Tibial nerve (tissue), 4 donors: Measurements from ENCODE around the gene SLC35E1. TPM values are rescaled to one million over a fixed set of nuclear protein-coding genes. Genes with fewer than 3 reads are reported as not detected.

ENCODE experiments used
- DNase-seq, 2 donors: peaks; one replicate each; pipeline ENCODE4 v3.0.0-alpha.2; 2019; ENCODE audit warnings: low spot score in 2 of 2
- H3K27ac ChIP-seq, 4 donors: fragments of 200-600 bp; sonication (generic) in 3 of 4; one replicate each; pipeline ENCODE4 v1.5.1; 2017 to 2019; ENCODE audit warnings: mild to moderate bottlenecking in 1 of 4
- H3K27me3 ChIP-seq, 2 donors: fragments of 200-600 bp; sonication (generic) in 1 of 2; one replicate each; pipeline versions ENCODE4 v1.5.1 to v1.6.0; 2017 to 2019
- H3K36me3 ChIP-seq, 3 donors: fragments of 200-600 bp; sonication (generic); one replicate each; pipeline ENCODE4 v1.5.1; 2018 to 2019
- H3K4me1 ChIP-seq, 4 donors: fragments of 200-600 bp; sonication (generic) in 3 of 4; one replicate each; pipeline ENCODE4 v1.5.1; 2017 to 2019
- H3K4me3 ChIP-seq, 4 donors: fragments of 200-600 bp; sonication (generic) in 3 of 4; one replicate each; pipeline ENCODE4 v1.5.1; 2017 to 2019; ENCODE audit warnings: mild to moderate bottlenecking in 1 of 4, moderate library complexity in 1 of 4
- H3K9me3 ChIP-seq, 4 donors: fragments of 200-600 bp; sonication (generic) in 3 of 4; one replicate each; pipeline ENCODE4 v1.5.1; 2017 to 2019
- EP300 ChIP-seq, 2 donors: sonication (generic); formaldehyde crosslinking; IDR thresholded peaks; one replicate each; pipeline ENCODE4 v1.6.1; 2017; ENCODE audit warnings: antibody characterized with exemption in 2 of 2, mild to moderate bottlenecking in 1 of 2
- POLR2A ChIP-seq, 2 donors: fragments of 450-650 bp; IDR thresholded peaks; one replicate each; pipeline ENCODE4 v1.6.1; 2017; ENCODE audit warnings: antibody characterized with exemption in 2 of 2, mild to moderate bottlenecking in 2 of 2, moderate library complexity in 2 of 2
- WGBS, 2 donors: methylation state at CpG; one replicate each; pipeline ENCODE4 v1.1.5; 2018; 5-methylcytosine and 5-hydroxymethylcytosine counted together
- total RNA-seq, 4 donors: library from RNA; depleted of rRNA; stranded (reverse); fragments of >200 nt; gene quantifications; one replicate each; pipeline ENCODE4 v1.1.0, GENCODE V29; 2016
- TF ChIP-seq, protein P1 (sequence below), 5 experiments: fragments of 200-600 bp in 3 of 5; fragments of 450-650 bp in 2 of 5; sonication (generic) in 3 of 5; IDR thresholded peaks; one replicate each; pipeline ENCODE4 v1.5.1; 2016 to 2019; ENCODE audit warnings: antibody characterized with exemption in 5 of 5, mild to moderate bottlenecking in 3 of 5, moderate library complexity in 2 of 5

The SLC35E1 gene
- total RNA-seq, 4 donors from 2014 or later, result 24.9 to 29.5 (median 28.0) TPM

DNA sequence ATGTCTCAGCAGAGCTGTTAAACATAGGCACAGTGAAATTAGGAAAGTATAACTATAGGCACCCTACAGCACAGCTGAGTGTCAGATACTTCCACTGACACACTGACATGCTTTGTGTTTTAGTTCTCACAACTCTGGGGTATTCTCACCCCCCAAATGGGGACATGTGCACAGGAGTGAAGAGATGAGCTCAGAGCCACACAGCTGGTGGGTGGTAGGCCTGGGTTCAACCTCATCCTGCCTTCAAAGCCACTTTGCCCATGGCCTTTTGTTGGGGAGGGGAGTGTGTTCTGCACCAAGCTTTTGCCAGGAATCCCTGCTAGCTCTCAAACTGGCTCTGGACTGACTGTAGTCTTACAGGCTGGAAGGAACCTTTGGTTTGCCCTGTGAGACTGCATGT is 1.7 kb upstream of the SLC35E1 start:
- H3K4me3 ChIP-seq, result no peak overlapping the region
- peaks cover 0 to 60% (median 25%) of the 10 kb centered on the region in 4 donors for H3K4me1 ChIP-seq
- TF ChIP-seq POLR2A (IDR thresholded peaks at IDR 0.05), result no peak
- TF ChIP-seq, protein P1, sequence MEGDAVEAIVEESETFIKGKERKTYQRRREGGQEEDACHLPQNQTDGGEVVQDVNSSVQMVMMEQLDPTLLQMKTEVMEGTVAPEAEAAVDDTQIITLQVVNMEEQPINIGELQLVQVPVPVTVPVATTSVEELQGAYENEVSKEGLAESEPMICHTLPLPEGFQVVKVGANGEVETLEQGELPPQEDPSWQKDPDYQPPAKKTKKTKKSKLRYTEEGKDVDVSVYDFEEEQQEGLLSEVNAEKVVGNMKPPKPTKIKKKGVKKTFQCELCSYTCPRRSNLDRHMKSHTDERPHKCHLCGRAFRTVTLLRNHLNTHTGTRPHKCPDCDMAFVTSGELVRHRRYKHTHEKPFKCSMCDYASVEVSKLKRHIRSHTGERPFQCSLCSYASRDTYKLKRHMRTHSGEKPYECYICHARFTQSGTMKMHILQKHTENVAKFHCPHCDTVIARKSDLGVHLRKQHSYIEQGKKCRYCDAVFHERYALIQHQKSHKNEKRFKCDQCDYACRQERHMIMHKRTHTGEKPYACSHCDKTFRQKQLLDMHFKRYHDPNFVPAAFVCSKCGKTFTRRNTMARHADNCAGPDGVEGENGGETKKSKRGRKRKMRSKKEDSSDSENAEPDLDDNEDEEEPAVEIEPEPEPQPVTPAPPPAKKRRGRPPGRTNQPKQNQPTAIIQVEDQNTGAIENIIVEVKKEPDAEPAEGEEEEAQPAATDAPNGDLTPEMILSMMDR (IDR thresholded peaks at IDR 0.05), result no peak
- TF ChIP-seq EP300 (IDR thresholded peaks at IDR 0.05), result no peak
- H3K27me3 ChIP-seq, result no peaks in the 10 kb centered on the region
- DNase-seq, result no peak
- peaks cover 0 to 67% (median 20%) of the 10 kb centered on the region in 3 donors for H3K36me3 ChIP-seq
- H3K27ac ChIP-seq, result no peak overlapping the region
- no peaks in the 10 kb centered on the region for H3K9me3 ChIP-seq

DNA sequence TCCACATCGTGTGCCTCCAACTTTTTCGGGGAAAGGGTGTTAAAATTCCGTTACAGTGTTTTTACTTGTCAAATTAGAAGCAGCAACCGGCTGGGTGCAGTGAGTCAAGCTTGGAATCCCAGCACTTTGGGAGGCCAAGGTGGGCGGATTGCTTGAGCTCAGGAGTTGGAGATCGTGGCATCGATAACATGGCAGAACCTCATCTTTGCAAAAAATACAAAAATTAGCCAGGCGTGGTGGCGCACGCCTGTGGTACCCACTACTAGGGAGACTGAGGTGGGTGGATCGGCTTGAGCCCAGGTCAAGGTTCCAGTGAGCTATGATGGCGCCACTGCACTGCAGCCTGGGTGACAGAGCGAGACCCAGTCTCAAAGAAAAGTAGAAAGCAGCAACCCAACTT is 1.1 kb upstream of the SLC35E1 start:
- Histone ChIP-seq H3K9me3 (no peaks in the 10 kb centered on the region), H3K27ac (peak overlapping the region in 3 of 4 donors; percentile 86 to 92 (median 88)), H3K27me3 (no peaks in the 10 kb centered on the region), H3K36me3 (peaks cover 0 to 67% (median 16%) of the 10 kb centered on the region in 3 donors), H3K4me1 (peaks cover 0 to 60% (median 25%) of the 10 kb centered on the region in 4 donors), H3K4me3 (peak overlapping the region; percentile 67 to 98 (median 90))
- WGBS, 2 donors, result 66 to 69% methylated on average over 13 of the region's 13 CpGs
- TF ChIP-seq, protein P1 (IDR thresholded peaks at IDR 0.05), result no peak
- TF ChIP-seq POLR2A (IDR thresholded peaks at IDR 0.05) (no peak), EP300 (IDR thresholded peaks at IDR 0.05) (no peak)
- DNase-seq, result no peak

DNA sequence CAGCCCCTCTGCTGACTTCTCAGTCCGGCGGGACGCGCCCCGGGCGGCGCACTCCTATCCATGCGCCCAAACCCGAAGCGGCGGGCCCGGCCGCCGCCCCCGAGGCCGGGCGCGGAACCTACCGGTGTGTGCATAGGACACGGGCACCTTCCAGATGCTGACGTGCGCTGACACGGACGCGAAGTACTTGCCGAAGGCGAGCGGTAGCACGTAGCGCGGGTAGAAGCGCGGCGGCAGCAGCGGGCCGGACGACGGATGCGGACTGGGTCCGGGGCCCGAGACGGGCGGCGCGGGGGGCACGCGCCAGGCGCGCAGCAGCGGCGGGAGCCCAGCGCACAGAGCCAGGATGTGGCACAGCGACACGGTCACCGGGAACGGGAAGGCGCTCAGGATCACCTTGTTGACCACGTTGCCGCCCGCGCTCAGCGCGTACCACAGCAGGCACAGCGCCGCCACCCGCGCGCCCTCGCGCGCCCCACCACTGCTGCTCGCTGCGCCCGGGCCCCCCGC is 338 bp downstream of the SLC35E1 start:
- no peak for TF ChIP-seq EP300 (IDR thresholded peaks at IDR 0.05)
- TF ChIP-seq, protein P1 (IDR thresholded peaks at IDR 0.05), result no peak
- no peak for TF ChIP-seq POLR2A (IDR thresholded peaks at IDR 0.05)
- no peak for DNase-seq
- peaks cover 0 to 67% (median 4%) of the 10 kb centered on the region in 3 donors for H3K36me3 ChIP-seq
- peak overlapping the region; percentile 67 to 98 (median 80) for H3K4me3 ChIP-seq
- no peaks in the 10 kb centered on the region for H3K27me3 ChIP-seq
- peaks cover 0 to 60% (median 25%) of the 10 kb centered on the region in 4 donors for H3K4me1 ChIP-seq
- peak overlapping the region; percentile 37 to 92 (median 80) for H3K27ac ChIP-seq
- H3K9me3 ChIP-seq, result no peaks in the 10 kb centered on the region
- WGBS, 2 donors, result 0 to 1% methylated on average over 18 to 36 of the region's 75 CpGs

DNA sequence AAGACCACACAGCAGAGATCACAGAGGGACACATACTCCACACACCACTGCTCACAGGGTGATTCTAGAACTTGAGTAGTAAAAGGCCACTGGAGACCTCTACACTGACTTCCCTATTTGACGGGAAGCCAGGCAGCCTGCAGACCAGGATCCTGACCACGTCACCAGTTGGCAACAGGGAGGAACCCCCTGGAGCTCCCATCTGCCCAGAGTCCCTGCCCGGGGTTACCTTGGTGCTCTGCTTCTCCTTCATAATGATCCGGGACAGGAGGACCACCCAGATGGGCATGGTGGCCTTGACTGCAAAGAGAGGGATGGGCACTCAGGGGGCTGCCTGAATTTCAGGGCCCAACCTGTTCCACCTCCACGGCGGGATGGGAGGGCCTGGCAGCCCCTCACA is 932 bp downstream of the SLC35E1 start:
- Histone ChIP-seq H3K4me3 (peak overlapping the region; percentile 67 to 98 (median 80)), H3K27me3 (no peaks in the 10 kb centered on the region), H3K36me3 (peaks cover 0 to 67% (median 0%) of the 10 kb centered on the region in 3 donors), H3K4me1 (peaks cover 0 to 60% (median 25%) of the 10 kb centered on the region in 4 donors), H3K9me3 (no peaks in the 10 kb centered on the region), H3K27ac (peak overlapping the region in 3 of 4 donors; percentile 72 to 92 (median 88))
- TF ChIP-seq, protein P1 (IDR thresholded peaks at IDR 0.05), result no peak
- no peak for TF ChIP-seq POLR2A (IDR thresholded peaks at IDR 0.05)
- TF ChIP-seq EP300 (IDR thresholded peaks at IDR 0.05), result no peak
- no peak for DNase-seq
- WGBS, 2 donors, result 16 to 19% methylated on average over 5 to 6 of the region's 6 CpGs

DNA sequence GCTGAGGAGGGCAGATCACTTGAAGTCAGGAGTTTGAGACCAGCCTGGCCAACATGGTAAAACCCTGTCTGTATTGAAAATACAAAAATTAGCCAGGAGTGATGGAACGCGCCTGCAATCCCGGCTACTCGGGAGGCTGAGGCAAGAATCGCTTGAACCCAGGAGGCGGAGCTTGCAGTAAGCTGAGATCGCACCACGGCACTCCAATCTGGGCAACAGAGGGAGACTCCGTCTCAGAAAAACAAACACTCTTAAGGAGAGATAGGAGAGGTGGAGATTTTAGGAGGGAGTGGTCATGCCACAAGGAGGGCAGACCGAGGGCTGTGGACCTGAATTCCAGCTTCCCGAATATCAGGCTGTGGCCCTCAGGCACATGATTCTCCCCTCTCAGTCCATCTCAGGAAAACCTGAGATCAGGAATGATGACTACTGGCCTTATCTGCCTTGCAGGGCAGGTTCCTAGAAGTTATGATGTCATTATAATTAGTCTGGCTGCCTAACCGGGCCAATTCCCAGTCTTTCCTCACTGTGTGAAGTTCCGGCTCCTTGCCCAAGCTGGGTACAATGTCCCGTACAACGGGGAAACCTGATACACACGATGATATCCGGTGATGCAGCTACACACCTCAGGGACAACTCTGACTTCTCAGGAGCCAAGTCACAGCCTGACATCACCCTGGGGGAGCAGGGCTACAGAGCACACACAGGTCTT is 2.5 kb downstream of the SLC35E1 start:
- Histone ChIP-seq H3K4me3 (no peak overlapping the region), H3K36me3 (peaks cover 0 to 67% (median 3%) of the 10 kb centered on the region in 3 donors), H3K27me3 (no peaks in the 10 kb centered on the region), H3K4me1 (peaks cover 0 to 48% (median 25%) of the 10 kb centered on the region in 4 donors), H3K27ac (no peak overlapping the region), H3K9me3 (no peaks in the 10 kb centered on the region)
- TF ChIP-seq EP300 (IDR thresholded peaks at IDR 0.05), result no peak
- TF ChIP-seq, protein P1 (IDR thresholded peaks at IDR 0.05), result no peak
- TF ChIP-seq POLR2A (IDR thresholded peaks at IDR 0.05), result no peak
- no peak for DNase-seq
- 86 to 90% methylated on average over 17 of the region's 17 CpGs for WGBS, 2 donors
